HK-2 (cell line): Measurements from ENCODE around the gene PAX2.

Source experiments
- DNase-seq: peaks from one replicate; pipeline ENCODE4 v3.0.0-alpha.2; 2018; ENCODE audit not compliant: unreplicated experiment

PAX2 gene

DNA sequence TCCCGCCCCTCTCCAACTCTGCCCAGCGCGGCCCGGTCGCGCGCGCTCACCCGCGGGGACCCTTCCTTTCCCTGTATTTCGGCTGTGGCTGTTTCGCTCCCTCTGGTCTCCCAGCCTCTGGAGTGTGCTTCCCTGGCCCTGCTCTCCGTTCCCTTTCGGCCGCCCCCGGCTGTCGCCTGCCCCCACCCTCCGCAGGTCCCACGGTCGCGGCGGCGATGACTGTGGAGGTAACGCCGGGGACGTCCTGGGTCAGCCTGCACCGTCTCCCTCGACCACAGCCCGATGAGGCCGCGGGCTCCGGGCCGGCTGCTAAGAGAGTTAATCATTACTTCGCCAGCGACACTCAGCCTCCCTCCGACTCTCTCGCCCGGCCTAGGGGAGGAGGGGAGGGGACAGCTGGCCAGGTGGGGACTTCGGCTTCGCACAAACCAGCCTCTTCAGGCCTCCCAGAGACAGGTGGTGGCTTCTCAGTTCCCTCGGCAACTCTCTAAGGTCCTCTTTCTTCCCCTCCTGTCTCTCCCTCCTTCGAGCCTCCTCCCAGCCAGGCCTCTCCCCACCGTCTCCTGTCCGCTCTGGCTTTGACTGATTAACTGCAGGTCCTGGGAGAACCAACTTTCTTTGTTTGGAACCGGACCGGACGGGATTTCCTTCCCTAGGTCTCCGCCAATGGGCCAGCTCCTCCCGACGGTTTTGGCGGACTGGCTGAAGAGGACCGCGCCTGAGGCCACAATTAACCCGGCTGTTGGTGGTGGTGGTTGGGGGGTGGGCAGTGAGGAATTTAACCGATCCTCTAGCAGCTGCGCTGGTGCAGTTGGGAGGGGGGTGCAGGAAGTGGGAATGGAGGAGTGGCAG lies 5.6 kb upstream of the PAX2 start:
- peak; percentile 77 for DNase-seq

DNA sequence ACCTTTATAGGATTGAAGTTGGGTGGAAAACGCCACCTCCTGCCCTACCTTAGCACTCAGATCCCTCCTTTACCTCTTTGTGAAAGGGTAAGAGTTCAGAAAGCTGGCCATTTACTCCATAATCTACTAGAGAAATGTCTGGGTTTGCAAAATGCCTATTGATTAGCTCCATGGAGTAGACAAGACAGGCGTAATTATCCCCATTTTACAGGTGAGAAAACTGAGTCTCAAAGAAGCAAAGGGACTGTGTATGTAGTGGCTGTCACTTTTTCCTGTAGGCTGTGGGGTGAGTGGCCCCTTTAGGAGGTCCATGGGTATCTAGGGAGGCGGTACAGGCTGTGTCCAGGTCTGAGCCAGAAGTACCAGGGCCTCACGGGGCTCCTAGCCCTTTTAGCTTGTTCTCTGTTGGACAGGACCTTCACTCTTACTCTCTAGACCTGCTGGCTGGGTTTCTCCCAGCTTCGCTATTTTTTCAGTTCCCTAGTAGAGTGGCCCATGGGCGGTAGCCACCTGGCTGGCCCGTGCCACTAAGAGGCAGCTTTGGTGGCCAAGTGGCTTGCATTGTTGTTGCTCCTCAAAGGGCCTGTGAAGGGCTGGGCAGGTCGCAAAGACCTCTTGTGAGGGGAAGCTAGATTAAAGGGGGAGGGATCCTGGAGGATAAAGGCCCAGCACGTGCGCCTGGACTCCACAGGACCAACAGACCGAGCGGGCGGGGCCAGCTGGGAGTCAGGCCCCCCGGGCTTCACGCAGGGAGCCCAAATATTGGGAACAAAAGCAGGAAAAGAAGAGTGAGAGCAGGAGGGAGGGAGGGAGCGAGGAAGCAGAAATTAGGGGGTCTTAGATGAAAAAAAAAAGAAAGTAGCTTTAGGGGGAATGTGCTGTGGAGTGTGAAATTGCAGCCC lies 4.7 kb upstream of the PAX2 start:
- DNase-seq = no peak

DNA sequence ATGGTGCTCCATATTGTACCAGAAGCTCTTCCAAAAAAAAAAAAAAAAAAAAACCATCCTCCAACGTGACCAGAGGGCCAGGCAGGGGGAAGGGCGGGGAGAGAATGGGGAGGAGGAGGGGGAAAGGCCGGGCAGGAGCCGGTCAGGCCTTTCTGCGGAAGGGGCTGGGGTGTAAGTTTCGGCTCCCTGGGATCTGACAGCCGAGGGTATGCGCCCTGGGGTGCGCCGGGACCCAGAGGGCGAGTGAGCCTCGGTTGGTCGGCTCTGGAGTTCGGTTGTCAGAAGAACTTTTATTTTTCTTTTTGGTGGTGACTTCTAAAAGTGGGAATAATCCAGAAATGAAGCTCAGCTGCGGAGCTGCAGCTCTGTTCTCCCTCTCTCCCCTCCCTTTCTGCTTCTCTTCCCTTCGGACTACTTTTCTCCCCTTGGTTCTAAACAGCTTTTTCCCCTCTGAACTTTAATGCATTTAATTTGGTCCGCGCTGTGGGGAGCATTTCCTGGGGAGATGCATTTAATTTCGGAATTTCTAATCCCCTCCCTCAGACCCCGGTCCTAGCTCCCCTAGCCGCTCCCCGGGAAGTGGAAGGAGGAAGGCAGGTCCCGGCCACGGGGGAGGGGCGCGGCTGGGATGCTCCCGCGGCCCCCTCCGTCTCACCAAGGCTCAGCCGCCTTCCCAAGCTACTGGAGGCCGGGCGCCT lies 3.9 kb upstream of the PAX2 start:
- no peak for DNase-seq

DNA sequence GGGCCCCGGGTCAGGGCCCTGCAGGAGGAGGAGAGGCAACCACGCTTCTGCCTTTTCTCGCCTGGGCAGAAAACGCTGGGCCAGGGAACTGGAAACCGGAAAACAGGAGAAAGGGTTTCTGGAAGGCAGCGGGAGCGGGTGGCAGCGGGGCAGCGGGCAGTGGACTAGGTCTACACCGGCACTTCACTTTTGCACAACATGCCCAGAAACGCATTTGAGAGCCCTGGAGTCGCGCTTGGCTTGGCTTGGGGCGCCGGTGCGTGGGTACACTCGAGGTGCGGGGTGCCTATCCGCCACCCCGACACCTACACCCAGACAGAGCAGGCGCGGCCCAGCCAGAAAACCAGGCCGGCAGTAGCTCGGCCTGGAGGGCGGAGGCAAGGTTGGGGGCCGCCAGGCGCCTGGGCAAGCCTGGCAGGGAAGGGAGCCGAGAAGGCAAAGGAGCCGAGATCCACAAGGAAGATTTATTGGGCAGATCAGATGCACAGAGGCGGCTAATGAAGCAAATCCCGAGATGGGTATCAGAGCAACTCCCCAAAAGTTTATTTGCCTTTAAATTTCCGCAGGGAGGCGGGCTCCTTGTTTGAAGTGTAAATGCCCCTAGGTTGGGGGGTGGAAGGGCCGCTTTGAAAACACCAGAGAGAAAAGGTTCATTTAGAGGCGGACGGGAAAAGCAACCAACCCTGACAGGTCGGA lies 3.2 kb upstream of the PAX2 start:
- no peak for DNase-seq

DNA sequence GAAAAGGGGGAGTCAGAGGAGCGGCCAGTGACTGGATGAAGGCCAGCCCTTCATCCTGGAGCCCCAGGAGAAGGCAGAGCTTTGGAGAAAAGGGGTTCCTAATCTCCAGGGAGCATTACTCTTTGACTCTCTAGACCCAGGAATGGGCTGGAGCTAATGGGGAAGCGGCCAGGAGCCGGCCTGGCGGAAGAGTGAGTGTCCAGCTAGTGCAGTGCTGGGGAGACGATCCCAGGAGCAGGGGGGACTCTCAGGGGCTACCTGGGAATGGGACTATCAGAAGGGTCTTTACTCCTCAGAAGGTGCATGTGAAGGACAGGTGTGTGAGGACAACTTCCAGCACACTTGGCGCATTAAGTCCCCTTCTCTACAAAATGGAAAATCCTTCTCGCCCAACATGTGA lies 2.4 kb upstream of the PAX2 start:
- no peak for DNase-seq

DNA sequence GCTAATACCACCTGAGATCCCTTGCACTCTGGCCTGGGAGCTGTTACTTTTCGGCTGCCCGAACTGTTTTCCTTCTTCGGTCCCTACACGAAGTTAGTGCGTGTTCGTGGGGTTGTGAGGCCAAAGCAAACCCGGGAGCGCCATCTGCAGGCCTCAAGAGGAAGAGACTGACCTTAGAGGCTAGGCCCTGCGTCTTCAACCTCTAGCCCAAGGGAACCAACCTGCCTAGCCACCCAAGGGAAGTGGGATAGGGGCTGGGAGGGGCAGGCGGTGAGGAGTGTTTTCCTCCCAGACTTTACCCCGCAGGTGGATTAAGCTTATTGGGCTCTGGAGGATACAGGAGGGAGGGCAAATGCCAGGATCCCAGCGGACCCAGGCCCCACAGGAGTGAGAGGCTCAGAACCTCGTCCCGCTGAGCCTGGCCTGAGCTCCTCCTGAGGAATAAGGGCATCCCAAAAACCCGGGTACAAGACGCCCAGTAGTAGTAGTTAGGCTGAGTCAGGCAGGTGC lies 1.7 kb upstream of the PAX2 start:
- peak; percentile 69 for DNase-seq

DNA sequence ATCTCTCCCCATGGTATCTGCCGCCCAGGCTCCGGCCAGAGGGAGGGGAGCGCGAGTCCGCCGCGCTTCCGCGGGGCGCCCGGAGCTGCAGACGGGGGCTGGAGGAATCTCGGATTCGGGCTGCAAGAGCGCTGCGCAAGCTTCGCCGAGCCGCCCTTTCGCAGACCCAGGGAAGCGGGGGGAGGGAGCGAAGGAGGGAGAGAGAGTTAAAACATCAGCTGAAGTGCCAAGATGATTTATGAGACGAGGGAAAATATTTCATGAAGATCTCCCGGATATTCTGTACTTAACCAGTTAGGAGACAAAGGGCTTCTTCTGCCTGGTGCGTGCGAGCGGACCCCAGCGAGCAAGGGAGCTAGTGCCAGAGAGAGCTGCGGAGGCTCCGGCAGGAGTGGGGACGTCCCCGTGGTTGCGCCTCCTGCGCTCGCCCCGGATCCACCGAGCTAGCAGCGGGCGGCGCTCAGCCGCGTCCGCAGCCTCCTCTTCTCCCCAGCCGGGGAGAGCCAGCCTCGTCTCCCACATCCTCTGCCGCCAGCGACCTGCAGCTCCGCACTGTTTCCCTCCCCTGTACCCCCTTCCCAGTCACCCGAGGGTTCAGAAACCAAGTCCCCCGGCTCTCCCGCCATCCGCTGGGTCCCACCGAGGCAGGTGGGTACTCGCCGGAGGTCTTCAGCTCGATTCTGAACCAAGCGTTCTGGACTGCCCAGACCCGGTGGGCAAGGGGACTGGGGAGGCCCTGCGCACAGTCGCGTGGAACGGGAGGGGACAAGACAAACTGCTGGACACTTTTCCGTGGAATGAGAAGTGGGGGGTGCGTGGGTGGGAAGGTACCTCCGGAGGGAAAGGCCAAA lies 1.0 kb upstream of the PAX2 start:
- no peak for DNase-seq

DNA sequence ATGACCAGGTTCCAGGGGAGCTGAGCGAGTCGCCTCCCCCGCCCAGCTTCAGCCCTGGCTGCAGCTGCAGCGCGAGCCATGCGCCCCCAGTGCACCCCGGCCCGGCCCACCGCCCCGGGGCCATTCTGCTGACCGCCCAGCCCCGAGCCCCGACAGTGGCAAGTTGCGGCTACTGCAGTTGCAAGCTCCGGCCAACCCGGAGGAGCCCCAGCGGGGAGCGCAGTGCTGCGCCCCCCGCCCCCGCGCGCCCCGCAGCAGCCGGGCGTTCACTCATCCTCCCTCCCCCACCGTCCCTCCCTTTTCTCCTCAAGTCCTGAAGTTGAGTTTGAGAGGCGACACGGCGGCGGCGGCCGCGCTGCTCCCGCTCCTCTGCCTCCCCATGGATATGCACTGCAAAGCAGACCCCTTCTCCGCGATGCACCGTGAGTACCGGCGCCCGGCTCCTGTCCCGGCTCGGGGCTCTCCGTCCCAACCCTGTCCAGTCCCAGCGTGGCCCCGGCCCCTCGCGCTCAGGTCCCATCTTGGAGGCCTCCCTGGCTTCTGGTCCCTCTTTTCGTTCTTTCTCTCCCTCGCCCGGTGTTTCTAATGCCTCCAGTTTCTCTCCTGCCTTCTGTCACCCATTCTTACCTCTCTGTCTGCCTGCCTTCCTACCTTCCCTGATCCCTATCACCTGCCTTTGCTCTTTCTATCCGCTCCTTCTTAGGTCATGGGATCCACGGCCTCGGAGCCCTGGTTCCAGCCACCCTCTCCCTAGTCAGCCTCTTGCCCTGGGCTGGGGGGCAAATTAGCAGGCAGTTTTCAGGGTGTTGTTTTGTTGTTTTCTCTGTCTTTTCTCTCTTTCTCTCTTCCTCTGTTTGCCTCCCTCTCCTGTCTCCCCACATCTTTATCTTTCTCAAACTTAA lies 751 bp downstream of the PAX2 start:
- DNase-seq = no peak

DNA sequence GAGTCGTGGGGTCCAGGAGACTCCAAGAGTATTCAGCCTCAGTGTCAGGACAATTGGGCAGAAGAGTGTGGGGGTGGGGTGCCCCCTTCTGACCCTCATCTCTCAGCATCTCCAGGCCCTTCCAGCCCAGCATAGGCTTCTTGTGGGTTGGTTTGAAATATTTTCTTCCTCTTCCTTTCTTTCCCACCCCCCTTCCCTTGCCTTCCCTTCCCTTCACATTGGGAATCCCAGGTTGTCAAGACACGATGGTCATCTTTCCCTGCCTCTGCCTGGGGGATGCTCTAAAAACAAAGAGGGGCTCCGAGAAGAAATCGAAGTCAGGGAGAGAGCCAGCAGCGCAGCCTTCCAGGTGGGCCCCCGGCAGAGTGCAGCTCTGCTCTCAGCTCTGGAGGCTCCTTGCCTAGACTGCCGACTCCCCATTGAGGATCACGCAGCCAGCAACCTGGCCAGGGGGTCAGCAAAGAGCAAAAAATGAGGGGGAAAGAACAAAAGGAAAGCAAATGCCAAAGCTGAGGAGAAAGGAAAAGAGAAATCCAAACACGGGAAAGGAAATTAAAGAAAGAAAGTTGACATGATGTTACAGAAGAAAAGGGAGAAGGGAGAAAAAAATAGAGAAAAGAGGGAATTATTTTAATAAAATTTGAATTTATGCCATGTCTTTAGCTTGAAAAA lies 1.5 kb downstream of the PAX2 start:
- no peak for DNase-seq

DNA sequence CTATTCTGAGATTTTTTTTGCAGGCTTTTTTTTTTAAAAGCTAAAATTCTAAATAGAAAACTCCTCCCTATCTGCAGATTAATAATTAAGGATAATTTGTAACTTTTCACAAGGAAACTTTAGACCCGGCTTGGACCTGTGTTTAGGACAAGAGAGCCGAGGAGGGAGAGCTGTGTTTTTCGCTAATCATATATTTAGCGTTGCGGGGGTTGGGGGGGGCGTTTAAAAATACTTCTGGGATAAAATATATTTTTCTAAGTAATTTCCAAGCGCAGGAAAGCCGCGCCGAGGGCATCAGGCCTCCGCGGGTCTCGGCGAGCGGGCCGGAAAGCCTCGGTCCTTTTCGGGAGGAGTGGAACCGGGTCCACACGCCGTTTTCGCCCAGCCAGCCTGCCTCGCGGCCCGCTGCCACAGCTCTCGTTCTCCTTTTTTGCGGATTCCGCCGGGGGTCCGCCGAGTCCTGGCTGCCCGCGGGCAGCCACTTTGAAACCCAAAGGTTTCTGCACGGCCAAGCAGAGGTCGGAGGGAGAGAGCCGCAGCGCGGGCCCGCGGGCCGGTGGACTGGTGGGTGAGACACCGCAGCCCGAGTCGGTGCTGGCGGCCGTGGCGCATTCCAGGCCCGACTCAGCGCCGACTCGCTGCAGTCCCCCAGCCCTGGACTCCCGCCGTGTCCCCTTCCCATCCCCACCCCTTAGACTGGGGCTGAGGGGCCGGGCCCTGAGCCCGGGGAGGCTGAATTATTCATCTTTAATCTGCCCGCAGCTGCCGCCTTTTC lies 2.3 kb downstream of the PAX2 start:
- no peak for DNase-seq

DNA sequence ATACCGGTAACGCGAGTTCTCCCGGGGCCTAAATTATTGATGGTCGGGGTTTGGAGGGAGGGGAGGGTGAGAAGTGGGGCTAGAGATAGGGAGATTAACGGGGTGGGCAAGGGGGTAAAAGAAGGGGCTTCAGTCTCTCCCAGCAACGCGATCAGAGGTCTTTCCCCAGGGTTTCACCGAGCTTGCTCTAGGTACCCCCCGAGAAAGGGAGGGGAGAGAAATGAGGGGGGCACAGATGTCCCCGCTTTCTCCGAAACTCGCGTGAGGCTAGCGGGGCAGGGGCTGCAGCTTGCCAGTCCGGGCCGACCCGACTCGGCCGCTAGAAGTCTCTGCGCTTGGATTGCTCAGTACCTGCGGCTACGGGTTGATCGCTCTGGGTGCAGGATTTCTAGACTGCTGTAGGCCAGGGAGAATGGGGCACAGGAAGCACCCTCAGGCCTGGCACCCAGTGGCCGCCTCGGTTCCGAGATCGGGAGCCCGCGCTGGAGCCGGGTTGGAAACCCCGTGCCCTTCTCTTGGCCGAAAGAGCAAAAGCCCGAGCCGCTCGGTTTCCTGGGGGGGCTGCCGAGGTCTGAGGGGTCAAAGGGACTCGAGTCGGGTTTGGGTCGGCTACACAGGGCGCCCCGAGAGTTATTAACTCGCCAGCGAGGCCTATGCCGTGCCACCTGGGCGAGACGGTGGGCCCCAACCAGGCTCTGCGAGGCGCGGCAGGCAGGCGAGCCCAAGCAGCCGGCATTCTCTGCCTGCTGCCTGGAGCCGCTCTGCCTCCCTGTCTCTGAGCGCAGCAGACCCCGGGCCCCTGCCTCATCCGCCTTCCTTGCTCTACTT lies 3.1 kb downstream of the PAX2 start:
- DNase-seq = no peak

DNA sequence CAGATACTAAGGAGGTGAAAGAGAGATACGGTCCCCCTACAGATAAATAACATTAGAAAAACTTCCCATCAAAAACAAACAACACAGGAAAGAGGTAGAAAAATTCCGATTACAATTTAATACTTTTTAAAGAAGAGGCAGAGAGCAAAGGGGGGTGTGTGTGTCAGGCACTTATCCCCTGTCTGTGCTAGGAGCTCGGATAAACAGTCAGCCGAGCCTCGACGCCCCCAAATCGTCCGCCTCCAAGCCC lies 3.6 kb downstream of the PAX2 start:
- DNase-seq = no peak

DNA sequence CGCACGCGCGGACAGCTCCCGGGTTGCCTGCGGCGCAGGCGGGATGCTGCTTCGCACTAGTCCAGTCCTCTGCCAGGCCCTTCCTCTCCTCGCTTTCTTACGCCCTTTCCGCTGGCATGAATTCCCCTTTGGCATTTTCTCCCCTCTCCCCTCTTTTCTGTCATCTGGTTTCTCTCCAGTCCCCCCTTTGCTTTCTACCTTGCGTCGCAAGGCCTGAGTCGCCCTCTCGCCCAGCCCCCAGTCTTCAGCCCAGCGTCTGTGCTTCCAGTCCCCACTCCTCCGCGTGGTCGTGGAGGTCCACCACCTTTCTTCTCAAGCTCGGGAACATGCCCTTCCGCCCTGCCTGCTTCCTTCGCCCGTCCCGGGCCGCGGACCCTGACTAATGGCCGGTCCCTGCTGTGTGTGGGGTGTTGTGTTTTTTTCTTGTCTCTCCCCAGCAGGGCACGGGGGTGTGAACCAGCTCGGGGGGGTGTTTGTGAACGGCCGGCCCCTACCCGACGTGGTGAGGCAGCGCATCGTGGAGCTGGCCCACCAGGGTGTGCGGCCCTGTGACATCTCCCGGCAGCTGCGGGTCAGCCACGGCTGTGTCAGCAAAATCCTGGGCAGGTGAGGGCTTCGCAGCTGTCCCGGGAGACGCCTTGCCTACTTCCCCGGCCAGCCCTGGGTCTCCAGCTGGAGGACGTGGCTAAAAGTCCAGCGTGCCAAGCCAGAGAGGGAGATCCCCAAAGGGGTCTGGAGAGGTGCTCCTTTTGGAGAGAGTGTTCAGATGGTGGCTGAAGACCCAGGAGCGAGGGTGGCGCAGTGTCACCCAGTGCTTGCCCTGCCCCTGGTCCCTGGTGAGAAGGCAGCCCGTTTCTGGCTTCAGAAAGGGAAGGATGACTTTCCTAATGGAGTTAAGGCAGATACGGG lies 4.2 kb downstream of the PAX2 start:
- no peak for DNase-seq

DNA sequence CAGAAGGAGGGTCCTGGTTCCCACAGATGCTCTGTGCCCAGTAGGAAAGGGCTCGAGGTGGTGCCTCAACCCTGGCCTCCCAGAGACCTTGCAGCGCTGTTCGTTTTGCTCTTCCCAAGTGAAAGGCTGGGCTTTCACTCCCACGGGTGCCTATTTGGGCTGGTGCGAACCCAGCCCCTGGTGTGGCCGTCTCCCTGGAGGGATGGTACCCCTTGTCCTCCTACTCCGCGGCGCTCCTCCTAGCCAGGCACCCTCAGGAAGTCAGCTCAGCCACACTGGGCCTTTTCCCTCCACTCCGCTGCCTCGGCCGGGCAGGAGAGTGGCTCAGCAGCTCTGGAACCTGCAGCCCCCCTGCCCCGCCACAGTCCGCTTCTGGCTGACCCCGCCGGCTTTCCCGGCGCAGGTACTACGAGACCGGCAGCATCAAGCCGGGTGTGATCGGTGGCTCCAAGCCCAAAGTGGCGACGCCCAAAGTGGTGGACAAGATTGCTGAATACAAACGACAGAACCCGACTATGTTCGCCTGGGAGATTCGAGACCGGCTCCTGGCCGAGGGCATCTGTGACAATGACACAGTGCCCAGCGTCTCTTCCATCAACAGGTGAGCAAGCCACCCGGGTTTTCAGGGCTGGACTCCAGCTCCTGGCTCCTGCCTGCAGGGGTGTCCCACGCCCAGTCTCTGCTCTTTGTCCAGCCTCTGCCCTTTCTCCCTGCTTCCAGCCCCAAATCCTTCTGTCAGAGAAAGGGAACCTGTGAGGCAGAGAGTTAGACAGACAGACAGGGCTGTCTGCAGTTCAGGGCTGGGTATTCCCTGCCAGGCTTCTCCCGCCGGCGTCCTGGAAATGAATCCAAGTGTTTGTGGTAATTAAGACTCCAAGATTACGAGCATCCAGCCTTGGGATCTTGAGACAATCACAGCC lies 5.2 kb downstream of the PAX2 start:
- no peak for DNase-seq

DNA sequence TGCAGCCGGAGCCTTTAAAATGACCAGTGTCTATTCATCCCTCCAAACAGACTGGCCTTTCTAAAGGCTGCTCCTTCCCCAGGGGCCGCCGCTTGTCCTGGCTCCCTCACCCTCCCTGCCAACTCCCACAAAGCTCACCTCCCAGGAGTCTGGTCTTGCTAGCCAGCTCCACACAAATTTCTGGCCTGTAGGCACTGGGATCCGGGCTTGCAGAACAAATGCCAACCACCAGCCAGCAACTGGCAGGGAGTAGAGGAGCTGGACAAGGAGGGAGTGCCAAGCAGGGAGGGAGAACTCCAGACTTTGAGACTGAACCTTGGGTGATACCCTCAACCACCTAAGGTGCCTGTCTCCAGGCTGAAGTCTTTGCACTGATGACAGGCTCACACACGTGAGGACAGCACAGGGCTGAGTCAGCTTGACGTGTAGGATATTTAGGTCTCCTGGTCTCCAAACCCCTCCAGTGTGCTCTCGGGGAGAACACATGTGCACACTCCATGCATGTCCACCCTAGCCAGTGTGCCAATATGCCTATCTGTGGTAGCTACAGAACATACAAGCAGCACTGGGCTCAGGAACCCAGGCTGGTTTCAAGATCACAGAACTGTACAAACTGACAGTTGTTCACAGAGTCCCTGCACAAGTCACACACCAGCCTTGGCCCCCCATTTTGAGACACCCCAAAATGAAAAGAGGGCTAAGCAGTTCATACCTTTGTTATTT lies 6.0 kb downstream of the PAX2 start:
- no peak for DNase-seq
